Smooth muscle cell (in vitro differentiated cells): ENCODE results near the gene SLC25A13. TPM values are rescaled to one million over a fixed set of nuclear protein-coding genes. Genes with fewer than 3 reads are reported as not detected.

Experiments
- DNase-seq: peaks from one replicate; lab custom pipeline; 2025; ENCODE audit not compliant: unreplicated experiment; lab: John Stamatoyannopoulos, UW
- H2AFZ ChIP-seq: fragments of 200-600 bp; sonication (generic); 2 replicates; pipeline ENCODE4 v1.6.0; 2016; ENCODE audit warnings: antibody characterized with exemption, low read depth, mild to moderate bottlenecking
- H3F3A ChIP-seq: fragments of 200-600 bp; sonication (generic); 2 replicates; pipeline ENCODE4 v1.6.0; 2017; ENCODE audit warnings: antibody characterized with exemption, low read depth
- H3K27ac ChIP-seq: fragments of 200-600 bp; sonication (generic); 2 replicates; pipeline ENCODE4 v1.5.1; 2016; ENCODE audit warnings: low read depth, mild to moderate bottlenecking
- H3K27me3 ChIP-seq: fragments of 200-600 bp; sonication (generic); 2 replicates; pipeline ENCODE4 v1.6.1; 2016; ENCODE audit warnings: low read depth, mild to moderate bottlenecking
- H3K36me3 ChIP-seq: fragments of 200-600 bp; sonication (generic); 2 replicates; pipeline ENCODE4 v1.5.1; 2016; ENCODE audit warnings: low read depth
- H3K4me1 ChIP-seq: fragments of 200-600 bp; sonication (generic); 2 replicates; pipeline ENCODE4 v1.5.1; 2016; ENCODE audit warnings: low read depth
- H3K4me2 ChIP-seq: fragments of 200-600 bp; sonication (generic); 2 replicates; pipeline ENCODE4 v1.6.0; 2016; ENCODE audit warnings: mild to moderate bottlenecking
- H3K4me3 ChIP-seq: fragments of 200-600 bp; sonication (generic); 2 replicates; pipeline ENCODE4 v1.5.1; 2016; ENCODE audit warnings: mild to moderate bottlenecking
- H3K79me2 ChIP-seq: fragments of 200-600 bp; sonication (generic); 2 replicates; pipeline ENCODE4 v1.6.0; 2016; ENCODE audit warnings: low read depth, mild to moderate bottlenecking
- H3K9ac ChIP-seq: fragments of 200-600 bp; sonication (generic); 2 replicates; pipeline ENCODE4 v1.6.0; 2016; ENCODE audit warnings: low read depth
- H3K9me3 ChIP-seq: fragments of 200-600 bp; sonication (generic); replicated peaks from 2 replicates; pipeline ENCODE4 v1.5.1; 2016; ENCODE audit warnings: low read depth
- H4K20me1 ChIP-seq: fragments of 200-600 bp; sonication (generic); 2 replicates; pipeline ENCODE4 v1.6.0; 2016; ENCODE audit warnings: low read depth
- CTCF ChIP-seq: fragments of 200-600 bp; sonication (generic); IDR thresholded peaks from 2 replicates; pipeline ENCODE4 v1.5.1; 2017; ENCODE audit warnings: borderline replicate concordance, mild to moderate bottlenecking, antibody characterized with exemption; ENCODE audit not compliant: insufficient read depth, poor library complexity, severe bottlenecking
- WGBS: methylation state at CpG from one replicate; pipeline ENCODE4 v1.1.7; 2016; ENCODE audit warnings: low lambda C conversion rate; 5-methylcytosine and 5-hydroxymethylcytosine counted together
- polyA plus RNA-seq: library from polyadenylated mRNA; unstranded; fragments of >200 nt; fragmentation: Nextera tagmentation; extraction: Ambion mirVana; gene quantifications from 2 replicates; pipeline ENCODE4 v1.2.1, GENCODE V29; 2016
- total RNA-seq: library from RNA; depleted of rRNA; stranded (reverse); fragments of >200 nt; gene quantifications from 2 replicates; pipeline ENCODE4 v1.2.3, GENCODE V29; 2014

Gene SLC25A13
- total and polyA plus RNA-seq, 2 experiments from 2014 or later = 28.0 to 48.2 TPM

DNA sequence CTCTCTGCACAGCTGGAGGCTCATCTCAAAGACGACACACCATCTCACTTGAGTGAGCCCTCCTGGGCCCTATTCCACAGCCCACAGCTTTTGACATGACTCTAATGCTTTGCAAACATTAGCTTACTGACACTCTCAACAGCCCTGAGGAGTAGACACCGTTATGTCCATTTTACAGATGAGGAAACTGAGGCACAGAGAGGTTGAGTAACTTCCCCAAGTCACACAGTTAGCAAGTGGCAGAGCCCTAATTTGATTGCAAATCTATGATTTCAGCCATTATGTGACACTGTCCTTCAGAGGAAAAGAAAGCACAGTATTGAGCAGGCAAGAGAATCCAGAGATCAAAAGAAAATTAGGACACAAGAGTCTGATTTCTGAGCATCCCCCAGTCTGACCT, 16.0 kb downstream of the SLC25A13 start:
- 93% methylated on average over 2 of the region's 2 CpGs for WGBS
- Histone ChIP-seq H3K79me2 (peaks cover 44% of the 10 kb centered on the region), H3K4me1 (peaks cover 7% of the 10 kb centered on the region), H3K9me3 (no peaks in the 10 kb centered on the region), H3F3A (peaks cover 24% of the 10 kb centered on the region), H3K4me3 (no peak overlapping the region), H2AFZ (no peak overlapping the region), H3K27me3 (no peaks in the 10 kb centered on the region), H3K27ac (no peak overlapping the region), H3K36me3 (no peaks in the 10 kb centered on the region), H3K9ac (no peak overlapping the region), H4K20me1 (peaks cover 90% of the 10 kb centered on the region), H3K4me2 (no peak overlapping the region)
- no peak for DNase-seq
- TF ChIP-seq CTCF = no peak

DNA sequence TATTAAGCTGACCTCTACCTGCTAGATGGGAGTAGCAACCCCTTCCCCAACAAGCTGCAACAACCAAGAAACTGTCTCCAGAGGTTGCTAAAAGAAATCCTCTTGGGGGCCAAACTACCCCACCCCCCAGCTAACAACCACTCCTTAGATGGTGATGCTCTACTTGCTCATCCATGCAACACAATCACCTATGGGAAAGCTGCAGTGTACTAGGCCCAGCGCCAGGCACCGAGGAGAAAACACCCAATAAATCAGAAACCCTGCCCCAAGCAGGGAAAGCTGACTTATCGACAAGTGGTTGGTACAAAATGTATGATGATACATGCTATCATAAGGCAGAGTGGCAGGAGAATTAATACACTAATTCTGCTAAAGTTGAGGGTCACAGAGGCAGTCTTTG, 17.3 kb downstream of the SLC25A13 start:
- Histone ChIP-seq H3K9me3 (no peaks in the 10 kb centered on the region), H3K4me2 (peak overlapping the region; percentile 77), H3K27me3 (no peaks in the 10 kb centered on the region), H2AFZ (no peak overlapping the region), H3K9ac (no peak overlapping the region), H3K27ac (peak overlapping the region; percentile 81), H3K79me2 (peaks cover 40% of the 10 kb centered on the region), H3K36me3 (no peaks in the 10 kb centered on the region), H4K20me1 (peaks cover 92% of the 10 kb centered on the region), H3K4me3 (no peak overlapping the region), H3K4me1 (peaks cover 11% of the 10 kb centered on the region), H3F3A (peaks cover 24% of the 10 kb centered on the region)
- no peak for DNase-seq
- WGBS = 67% methylated on average over 3 of the region's 3 CpGs
- TF ChIP-seq CTCF = no peak

GRCh38 chr7:96303686-96304443, 18.0 kb downstream of the SLC25A13 start:
- no peak for DNase-seq
- no peak for TF ChIP-seq CTCF
- Histone ChIP-seq H3K4me3 (no peak overlapping the region), H3F3A (peaks cover 24% of the 10 kb centered on the region), H3K4me1 (peaks cover 11% of the 10 kb centered on the region), H3K27me3 (no peaks in the 10 kb centered on the region), H3K27ac (peak overlapping the region; percentile 81), H3K79me2 (peaks cover 39% of the 10 kb centered on the region), H2AFZ (no peak overlapping the region), H4K20me1 (peaks cover 87% of the 10 kb centered on the region), H3K9ac (peak overlapping the region; percentile 29), H3K36me3 (no peaks in the 10 kb centered on the region), H3K4me2 (peak overlapping the region; percentile 77), H3K9me3 (no peaks in the 10 kb centered on the region)
- WGBS = 24% methylated on average over 5 of the region's 5 CpGs
